ENCODE results near the gene MEN1. TPM values are rescaled to one million over a fixed set of nuclear protein-coding genes. Genes with fewer than 3 reads are reported as not detected.

The MEN1 gene
- total RNA-seq, 1 donor from 2014 or later: 11.8 TPM

Other genes with a start within 250 kb of the MEN1 start
- gene SLC22A12, start 219.3 kb downstream of the MEN1 start, total RNA-seq: not detected
- 204 TPM for gene NRXN2, start 87.4 kb downstream of the MEN1 start, total RNA-seq
- gene RASGRP2, start 66.4 kb downstream of the MEN1 start, total RNA-seq: 24.9 TPM
- 0.82 TPM for gene PYGM, start 50.6 kb downstream of the MEN1 start, total RNA-seq
- 62.4 TPM for gene SF1, start 32.0 kb downstream of the MEN1 start, total RNA-seq
- 7.3 TPM for gene MAP4K2, start 7.3 kb downstream of the MEN1 start, total RNA-seq
- under 0.01 TPM for gene CDC42BPG, start 34.1 kb upstream of the MEN1 start, total RNA-seq
- gene EHD1, start 68.1 kb upstream of the MEN1 start, total RNA-seq: 23.6 TPM
- 7.3 TPM for gene ATG2A, start 106.7 kb upstream of the MEN1 start, total RNA-seq
- 27.3 TPM for gene PPP2R5B, start 114.1 kb upstream of the MEN1 start, total RNA-seq
- gene GPHA2, start 125.3 kb upstream of the MEN1 start, total RNA-seq: not detected
- gene MAJIN, start 161.6 kb upstream of the MEN1 start, total RNA-seq: not detected
- gene BATF2, start 186.4 kb upstream of the MEN1 start, total RNA-seq: not detected
- 50.5 TPM for gene ARL2, start 203.6 kb upstream of the MEN1 start, total RNA-seq
- gene SNX15, start 216.9 kb upstream of the MEN1 start, total RNA-seq: 17.9 TPM
- gene SAC3D1, start 230.7 kb upstream of the MEN1 start, total RNA-seq: 5.7 TPM
- 4.1 TPM for gene NAALADL1, start 248.0 kb upstream of the MEN1 start, total RNA-seq

All from frontal cortex (tissue), 1 donor.